HG02610 (cell line): ENCODE data around the gene LRRC49.
"Not testable (repeated sequence)": the region's sequence is repeated elsewhere in the genome, so short reads cannot be mapped to it uniquely, and the experiment has no call there.

Source experiments
- ATAC-seq: cut with Tn5 transposase; IDR thresholded peaks from one replicate; pipeline ENCODE4 v1.9.1; 2021; ENCODE audit warnings: mild to moderate bottlenecking, moderate library complexity; ENCODE audit not compliant: unreplicated experiment

The LRRC49 gene

DNA sequence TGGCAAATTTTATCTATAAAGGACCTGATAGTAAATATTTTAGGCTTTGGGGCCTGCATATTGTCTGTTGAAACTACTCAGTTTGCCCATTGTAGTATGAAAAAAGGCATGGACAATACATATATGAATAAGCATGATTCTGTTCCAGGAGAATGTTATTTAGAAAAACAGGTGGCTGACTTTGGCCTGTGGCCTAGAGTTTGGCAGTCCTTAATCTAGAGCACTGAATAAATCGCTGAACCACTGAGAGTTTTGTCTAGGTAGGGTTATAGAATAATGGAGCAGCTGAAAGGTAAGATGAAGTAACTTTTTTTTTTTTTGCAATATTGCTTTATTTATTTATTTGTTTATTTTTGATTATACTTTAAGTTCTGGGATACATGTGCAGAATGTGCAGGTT, 75.0 kb downstream of the LRRC49 start:
- no peak for ATAC-seq

- no peak for ATAC-seq
Observed at GRCh38 chr15:70974004-70974832, 81.6 kb downstream of the LRRC49 start.

DNA sequence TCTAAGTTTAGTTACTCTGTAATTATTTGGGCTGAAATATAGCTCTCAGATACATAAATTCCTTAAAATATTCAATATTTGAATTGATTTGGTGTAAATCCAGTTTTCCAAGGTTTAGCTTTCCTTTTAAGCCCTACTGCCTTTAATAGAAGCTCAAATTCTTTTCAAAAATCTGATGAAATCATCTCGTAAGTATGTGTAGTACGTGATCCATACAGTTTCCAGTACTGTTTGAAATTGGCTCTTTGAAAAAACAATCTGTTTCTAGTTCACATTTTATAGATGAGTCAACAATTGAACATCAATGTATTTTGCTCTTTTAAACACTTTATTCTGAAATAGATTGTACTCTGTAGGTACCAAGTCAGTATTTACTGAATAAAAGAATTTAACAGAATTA, 84.2 kb downstream of the LRRC49 start:
- no peak for ATAC-seq

DNA sequence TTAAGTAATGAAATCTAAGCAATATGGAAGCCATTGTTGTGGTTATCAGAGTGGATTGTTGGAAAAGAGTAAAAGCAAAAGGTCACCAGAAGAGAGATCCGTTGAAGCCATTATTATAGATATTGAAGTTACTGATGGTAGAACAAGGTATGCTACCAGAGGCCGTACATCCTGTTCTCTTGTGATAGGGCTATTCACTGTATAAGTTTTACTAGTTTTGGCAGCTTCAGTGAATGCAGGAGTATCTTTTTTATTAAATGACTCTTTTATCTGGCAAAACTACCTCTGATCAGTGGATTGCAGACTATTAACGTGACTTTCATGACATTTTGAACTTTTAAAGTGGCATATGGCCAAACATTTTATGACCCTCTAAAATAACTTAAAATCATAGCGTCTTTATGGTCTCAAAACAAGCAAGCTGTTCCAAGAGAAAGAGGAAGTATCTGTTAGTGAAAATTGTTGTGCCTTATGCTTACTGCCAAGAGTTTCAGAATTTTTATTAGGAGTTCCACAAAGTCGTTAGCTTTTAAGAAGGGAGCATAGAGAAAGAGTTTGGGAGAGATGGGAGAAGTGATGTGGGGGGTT, 102.9 kb downstream of the LRRC49 start:
- ATAC-seq = no peak

DNA sequence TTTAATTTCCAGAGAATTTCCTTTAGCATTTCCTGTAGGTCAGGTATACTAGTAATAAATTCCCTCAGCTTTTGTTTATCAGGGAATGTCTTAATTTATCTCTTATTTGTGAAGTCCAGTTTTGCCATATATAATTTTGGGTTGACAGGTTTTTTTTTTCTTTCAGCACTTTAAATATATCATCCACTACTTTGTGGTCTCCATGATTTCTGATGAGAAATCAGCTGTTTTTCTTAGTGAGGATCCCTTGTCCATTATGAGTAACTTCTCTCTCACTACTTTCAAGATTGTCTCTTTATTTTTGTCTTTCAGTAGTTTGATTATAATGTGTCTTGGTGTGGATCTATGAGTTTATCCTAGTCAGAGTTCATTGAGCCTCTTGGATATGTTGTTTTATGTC, 105.7 kb downstream of the LRRC49 start:
- ATAC-seq = no peak

GRCh38 chr15:71002316-71002715, 109.7 kb downstream of the LRRC49 start:
- ATAC-seq = no peak

- no peak for ATAC-seq
Observed at GRCh38 chr15:71003319-71003718, 110.7 kb downstream of the LRRC49 start.

DNA sequence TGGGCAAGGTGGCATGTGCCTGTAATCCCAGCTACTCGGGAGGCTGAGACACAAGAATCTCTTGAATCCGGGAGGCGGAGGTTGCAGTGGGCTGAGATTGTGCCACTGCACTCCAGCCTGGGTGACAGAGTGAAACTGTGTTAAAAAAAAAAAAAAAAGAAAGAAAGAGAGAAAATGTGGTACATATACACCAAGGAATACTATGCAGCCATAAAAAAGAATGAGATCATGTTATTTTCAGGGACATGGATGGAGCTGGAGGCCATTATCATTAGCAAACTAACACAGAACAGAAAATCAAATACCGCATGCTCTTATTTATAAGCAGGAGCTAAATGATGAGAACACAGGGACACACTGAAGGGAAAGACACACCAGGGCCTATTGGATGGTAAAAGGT, 111.9 kb downstream of the LRRC49 start:
- not testable (repeated sequence) for ATAC-seq

GRCh38 chr15:71005895-71006294, 113.3 kb downstream of the LRRC49 start:
- no peak for ATAC-seq

- ATAC-seq = no peak
Observed at GRCh38 chr15:71008250-71008870, 115.7 kb downstream of the LRRC49 start.

- no peak for ATAC-seq
Observed at GRCh38 chr15:71010472-71010871, 117.8 kb downstream of the LRRC49 start.

GRCh38 chr15:71010997-71011396, 118.4 kb downstream of the LRRC49 start:
- no peak for ATAC-seq

DNA sequence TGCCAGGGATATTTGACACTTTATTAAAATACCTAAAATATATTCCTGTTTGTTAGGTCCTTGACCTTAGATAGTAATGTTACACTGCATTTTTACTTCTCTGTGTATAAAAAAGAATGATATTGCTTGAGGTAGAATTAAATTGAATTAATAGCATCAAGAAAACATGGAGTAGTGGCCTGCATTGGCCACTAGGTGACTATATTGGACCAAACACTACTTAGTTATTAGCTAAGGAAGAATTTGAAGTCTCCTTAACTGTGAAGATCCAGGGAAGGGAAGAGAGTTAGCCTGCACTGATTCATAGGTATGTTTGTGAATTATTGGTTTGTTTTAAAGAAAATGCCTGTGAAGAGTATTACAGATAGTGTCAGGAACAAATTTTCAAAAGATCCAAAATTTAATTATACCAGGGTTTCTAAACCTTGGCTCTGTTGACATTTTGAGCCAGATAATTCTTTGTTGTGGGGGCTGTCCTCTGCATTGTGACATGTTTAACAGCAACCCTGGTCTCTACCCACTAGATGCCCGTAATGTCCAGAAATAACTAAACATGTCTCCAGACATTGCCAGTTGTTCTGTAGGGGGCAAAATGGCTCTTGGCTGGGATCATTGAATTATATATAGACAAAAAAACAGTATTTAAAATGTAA, 119.0 kb downstream of the LRRC49 start:
- no peak for ATAC-seq

GRCh38 chr15:71013446-71013845, 120.8 kb downstream of the LRRC49 start:
- no peak for ATAC-seq

- ATAC-seq = no peak
Observed at GRCh38 chr15:71015342-71015741, 122.7 kb downstream of the LRRC49 start.

DNA sequence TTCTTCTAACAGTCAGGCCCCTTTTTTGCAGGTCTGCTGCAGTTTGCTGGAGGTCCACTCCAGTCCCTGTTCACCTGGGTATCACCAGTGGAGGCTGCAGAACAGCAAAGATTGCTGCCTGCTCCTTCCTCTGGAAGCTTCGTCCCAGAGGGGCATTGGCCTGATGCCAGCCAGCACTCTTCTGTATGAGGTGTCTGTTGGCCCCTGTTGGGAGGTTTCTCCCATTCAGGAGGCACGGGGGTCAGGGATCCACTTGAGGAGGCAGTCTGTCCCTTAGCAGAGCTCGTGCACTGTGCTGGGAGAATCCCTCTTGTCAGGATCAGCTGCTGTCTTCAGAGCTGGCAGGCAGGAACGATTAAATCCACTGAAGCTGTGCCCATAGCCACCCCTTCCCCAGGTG, 138.6 kb downstream of the LRRC49 start:
- ATAC-seq = not testable (repeated sequence)

GRCh38 chr15:71035478-71035877, 142.9 kb downstream of the LRRC49 start:
- ATAC-seq = not testable (repeated sequence)

GRCh38 chr15:71042356-71042922, 149.8 kb downstream of the LRRC49 start:
- no peak for ATAC-seq

DNA sequence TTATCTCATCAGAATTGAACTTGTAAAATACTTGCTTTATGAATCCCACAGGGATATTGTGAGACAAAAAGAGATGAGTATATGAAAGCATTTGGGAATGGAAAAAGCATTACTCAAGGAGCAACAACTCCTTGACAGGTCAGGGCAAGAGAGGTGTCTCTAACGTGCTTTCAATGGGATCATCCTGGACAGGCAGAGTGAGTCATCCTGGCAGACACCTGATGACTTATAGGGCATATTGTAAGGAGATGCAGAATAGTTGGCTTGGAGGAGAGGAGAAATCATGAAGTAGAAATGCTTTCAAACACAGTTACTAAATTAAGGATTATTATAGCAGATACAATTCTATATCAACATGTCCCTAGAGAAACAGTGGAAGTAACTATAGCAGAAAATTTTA, 150.7 kb downstream of the LRRC49 start:
- ATAC-seq = no peak

DNA sequence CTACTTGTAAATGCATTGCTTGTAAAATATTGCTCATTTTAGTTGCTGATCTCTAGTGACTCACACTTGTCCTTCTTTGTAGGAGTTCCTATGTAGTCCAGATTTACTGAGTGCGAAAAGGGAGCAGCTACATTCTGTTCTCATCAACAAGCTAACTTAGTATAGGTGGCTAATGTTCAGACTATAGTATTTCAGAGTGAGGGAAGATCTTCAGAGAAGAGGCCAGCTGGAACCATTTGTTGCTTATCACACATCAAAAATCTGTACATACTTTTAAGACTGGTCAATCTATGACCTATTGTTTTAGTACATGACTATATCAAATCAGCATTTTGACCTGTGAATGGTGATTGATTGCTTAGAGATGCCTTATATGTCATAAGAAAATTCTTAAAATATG, 151.4 kb downstream of the LRRC49 start:
- no peak for ATAC-seq

DNA sequence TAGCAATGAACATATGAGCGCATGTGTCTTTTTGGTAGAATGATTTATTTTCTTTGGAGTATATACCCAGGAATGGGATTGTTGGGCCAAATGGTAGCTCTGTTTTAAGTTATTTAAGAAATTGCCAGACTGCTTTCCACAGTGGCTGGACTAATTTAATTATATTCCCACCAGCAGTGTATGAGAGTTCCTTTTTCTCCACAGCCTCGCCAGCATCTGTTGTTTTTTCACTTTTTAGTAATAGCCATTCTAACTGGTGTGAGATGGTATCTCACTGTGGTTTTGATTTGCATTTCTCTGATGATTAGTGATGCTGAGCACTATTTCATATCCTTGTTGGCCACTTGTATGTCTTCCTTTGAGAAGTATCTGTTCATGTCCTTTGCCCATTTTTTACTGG, 153.5 kb downstream of the LRRC49 start:
- not testable (repeated sequence) for ATAC-seq
